K562 (cell line): ENCODE measurements around the gene DENND2A. TPM values are rescaled to one million over a fixed set of nuclear protein-coding genes. Genes with fewer than 3 reads are reported as not detected.

Experiments used
- ATAC-seq: fragments of 200-7000 bp; cut with Tn5 transposase; 3 replicates; pipeline ENCODE4 v1.9.1; 2020; ENCODE audit warnings: moderate library complexity
- BruUV-seq: library from RNA; stranded (reverse); fragments of 400-500 nt; replicated peaks from 2 replicates; lab custom pipeline; 2021; lab: Mats Ljungman, UMichigan
- CTCF ChIA-PET: fragments of 300-600 bp; formaldehyde crosslinking; extraction: SDS; loops from one replicate; lab custom pipeline; 2021; ENCODE audit warnings: low intra/inter-chr PET ratio; lab: Yijun Ruan, JAX
- POLR2A ChIA-PET: fragments of 300-600, 350-650 bp; sonication (Branson Sonifier 250); formaldehyde crosslinking; extraction: SDS; loops from one replicate; lab custom pipeline; 2021; ENCODE audit warnings: antibody characterized with exemption, inconsistent platforms; lab: Yijun Ruan, JAX
- DNase-seq, 4 experiments: peaks; one replicate each; pipeline versions ENCODE4 v3.0.0 to v3.0.0-alpha.2; 2011 to 2018; ENCODE audit warnings: low spot score in 3 of 4, mixed read lengths in 3 of 4; ENCODE audit errors: extremely low read depth in 1 of 4
- FAIRE-seq: peaks from 2 replicates; lab custom pipeline; 2011; peaks lifted over from hg19 to GRCh38; lab: Jason Lieb, UNC
- H2AFZ ChIP-seq: 2 replicates; pipeline ENCODE4 v1.6.0; 2011; ENCODE audit warnings: low read depth, low read length, control low read depth, inconsistent platforms
- H3K27ac ChIP-seq: fragments of 200-600 bp; 3 replicates; pipeline ENCODE4 v1.8.0; 2011; ENCODE audit warnings: low read depth, mild to moderate bottlenecking, control low read depth, inconsistent platforms, low read length, moderate library complexity, mixed read lengths; ENCODE audit errors: extremely low read depth
- H3K27me3 ChIP-seq, 2 experiments: fragments of 300-600 bp in 1 of 2; 2 replicates in 1 of 2; 3 replicates in 1 of 2; pipeline versions ENCODE4 v1.6.0 to v1.8.0; 2011; ENCODE audit warnings: inconsistent platforms in 2 of 2, low read length in 2 of 2, mild to moderate bottlenecking in 1 of 2, mixed read lengths in 1 of 2, moderate library complexity in 1 of 2; ENCODE audit not compliant: control insufficient read depth in 2 of 2, insufficient read depth in 2 of 2
- H3K36me3 ChIP-seq: fragments of 300-600 bp; 3 replicates; pipeline ENCODE4 v1.8.0; 2011; ENCODE audit warnings: mild to moderate bottlenecking, low read length, inconsistent platforms; ENCODE audit not compliant: control insufficient read depth, insufficient read depth
- H3K4me1 ChIP-seq, 2 experiments: fragments of 200-600 bp in 1 of 2; replicated peaks in 1 of 2; 2 replicates in 1 of 2; 3 replicates in 1 of 2; pipeline versions ENCODE4 v1.5.1 to v1.8.0; 2011; ENCODE audit warnings: inconsistent platforms in 2 of 2, low read length in 2 of 2, mild to moderate bottlenecking in 1 of 2, mixed read lengths in 1 of 2, moderate library complexity in 1 of 2; ENCODE audit not compliant: control insufficient read depth in 2 of 2, insufficient read depth in 2 of 2
- H3K4me2 ChIP-seq: 2 replicates; pipeline ENCODE4 v1.6.1; 2011; ENCODE audit warnings: low read length, control low read depth, inconsistent platforms, mixed read lengths; ENCODE audit not compliant: insufficient read depth
- H3K4me3 ChIP-seq: fragments of 200-600 bp; sonication (generic), shearing (Covaris generic); 2 replicates; pipeline ENCODE4 v1.5.1; 2016; ENCODE audit warnings: control low read depth, inconsistent platforms
- H3K79me2 ChIP-seq: fragments of 200-600 bp; 3 replicates; pipeline ENCODE4 v1.8.0; 2011; ENCODE audit warnings: low read length, inconsistent platforms; ENCODE audit not compliant: control insufficient read depth, insufficient read depth
- H3K9ac ChIP-seq, 2 experiments: 2 replicates each; pipeline versions ENCODE4 v1.6.0 to v1.6.1; 2011; ENCODE audit warnings: low read depth in 2 of 2, low read length in 2 of 2, control low read depth in 1 of 2, inconsistent platforms in 1 of 2, mild to moderate bottlenecking in 1 of 2, mixed read lengths in 1 of 2; ENCODE audit not compliant: insufficient read depth in 1 of 2
- H3K9me1 ChIP-seq: one replicate; pipeline ENCODE4 v1.6.0; 2011; ENCODE audit warnings: inconsistent platforms, mild to moderate bottlenecking, low read length, moderate library complexity; ENCODE audit not compliant: control insufficient read depth, insufficient read depth
- H3K9me3 ChIP-seq: replicated peaks from 2 replicates; pipeline ENCODE4 v1.5.1; 2011; ENCODE audit warnings: low read depth, low read length, inconsistent platforms; ENCODE audit not compliant: control insufficient read depth, insufficient read depth
- H4K20me1 ChIP-seq: replicated peaks from 2 replicates; pipeline ENCODE4 v1.6.1; 2011; ENCODE audit warnings: low read length, inconsistent platforms, mixed read lengths; ENCODE audit not compliant: control insufficient read depth, insufficient read depth
- SMARCE1 ChIP-seq: fragments of 450-650 bp; IDR thresholded peaks from 2 replicates; pipeline ENCODE4 v1.7.1; 2016; ENCODE audit warnings: mild to moderate bottlenecking
- TARDBP ChIP-seq: fragments of 450-650 bp; IDR thresholded peaks from 2 replicates; pipeline ENCODE4 v1.6.1; 2016
- YBX1 ChIP-seq: fragments of 450-650 bp; IDR thresholded peaks from 2 replicates; pipeline ENCODE4 v1.7.1; 2016; ENCODE audit warnings: mild to moderate bottlenecking
- WGBS: fragments of 100-300 bp; shearing (Covaris generic); methylation state at CpG from one replicate; pipeline ENCODE4 v1.1.6; 2016; ENCODE audit warnings: low coverage, mixed read lengths; ENCODE audit not compliant: insufficient coverage; ENCODE audit errors: missing lambda C conversion rate; 5-methylcytosine and 5-hydroxymethylcytosine counted together
- in situ Hi-C: fragments of 300-500 bp; cut with MboI; formaldehyde crosslinking; loops from 4 replicates; pipeline ENCODE4 v1.15.0; 2018; ENCODE audit warnings: inconsistent platforms, mixed read lengths
- intact Hi-C: fragments of 100-400 bp; cut with micrococcal nuclease; formaldehyde crosslinking; loops from 2 replicates; pipeline ENCODE4 v1.14.2; 2022
- polyA plus RNA-seq, 8 experiments: library from polyadenylated mRNA; depleted of rRNA in 4 of 8; stranded (reverse) in 5 of 8; unstranded in 3 of 8; fragments of >200 nt; fragmentation: Nextera tagmentation in 2 of 8; fragmentation: Illumina TruSeq in 1 of 8; extraction: Ambion mirVana in 2 of 8; extraction: Trizol in 1 of 8; gene quantifications; 2 replicates each; pipeline versions ENCODE4 v1.2.1 to v1.2.3, GENCODE V29; 2011 to 2014; ENCODE audit warnings: inconsistent platforms in 1 of 8, missing spikeins in 1 of 8
- total RNA-seq, 7 experiments: library from RNA; depleted of rRNA in 6 of 7; stranded (reverse); fragments of >200 nt in 6 of 7; fragmentation: Illumina TruSeq in 2 of 7; extraction: Trizol in 2 of 7; gene quantifications; 2 replicates each; pipeline versions ENCODE4 v1.2.1 to v1.2.3, GENCODE V29; 2011 to 2021; ENCODE audit warnings: low replicate concordance in 1 of 7
- TF ChIP-seq, protein P1 (sequence below): sonication (generic); formaldehyde crosslinking; IDR thresholded peaks from 2 replicates; pipeline ENCODE4 v1.8.1; 2022; ENCODE audit warnings: missing genetic modification reagents
- TF ChIP-seq, protein P2 (sequence below): fragments of 450-650 bp; conservative IDR thresholded peaks from 2 replicates; pipeline ENCODE4 v1.6.1; 2016; ENCODE audit warnings: missing genetic modification characterization, low read depth, mild to moderate bottlenecking, missing compliant biosample characterization, moderate library complexity
- TF ChIP-seq, protein P3 (sequence below), 3 experiments: IDR thresholded peaks in 2 of 3; conservative IDR thresholded peaks in 1 of 3; 2 replicates each; pipeline ENCODE4 v1.5.1; 2011 to 2012; ENCODE audit warnings: low read length in 3 of 3, mild to moderate bottlenecking in 3 of 3, control low read depth in 2 of 3, improper control_type of control experiment in 1 of 3, inconsistent platforms in 1 of 3, low read depth in 1 of 3, mixed read lengths in 1 of 3, moderate library complexity in 1 of 3; ENCODE audit not compliant: insufficient read depth in 2 of 3
- TF ChIP-seq, protein P4 (sequence below): fragments of 450-650 bp; IDR thresholded peaks from one replicate; pipeline ENCODE4 v1.6.1; 2018; ENCODE audit warnings: mild to moderate bottlenecking, moderate library complexity; ENCODE audit not compliant: partially characterized antibody

The DENND2A gene
- total and polyA plus RNA-seq, 9 of the 15 experiments (the other 6 are each of a cell fraction or from before 2014, with no cell fraction given), result not detected

- Histone ChIP-seq H3K4me1 (peaks cover 0 to 4% of the 10 kb centered on the region in 2 experiments; a peak in 1 of 5 replicates), H4K20me1 (0 out of 2 replicates have a peak, but pooled peaks cover 6% of the 10 kb centered on the region), H3K4me2 (no peak overlapping the region), H2AFZ (no peak overlapping the region), H3K36me3 (no peaks in the 10 kb centered on the region), H3K9ac (no peak overlapping the region; a peak in 1 of 4 replicates), H3K9me3 (no peaks in the 10 kb centered on the region), H3K27ac (no peak overlapping the region), H3K4me3 (no peak overlapping the region), H3K79me2 (no peaks in the 10 kb centered on the region), H3K9me1 (no peaks in the 10 kb centered on the region), H3K27me3 (peaks cover 48 to 95% of the 10 kb centered on the region in 2 experiments)
- ChIA-PET CTCF (no interaction called here), POLR2A (interaction anchor here (0.7 kb wide), 1 partner anchor 52 kb away, joined by 3 read pairs; no protein-coding TSS in a partner anchor)
- intact Hi-C loops (no loop called here), in situ Hi-C loops (no loop called here)
- no peak for DNase-seq
- no TSS peak for BruUV-seq
- ATAC-seq, result peak; percentile 13; the same call in 1 of the 3 replicates
- 16% methylated on average over 18 of the region's 18 CpGs for WGBS
- no peak for FAIRE-seq
- no peak for TF ChIP-seq YBX1
- TF ChIP-seq TARDBP, result no peak
- TF ChIP-seq, protein P1, sequence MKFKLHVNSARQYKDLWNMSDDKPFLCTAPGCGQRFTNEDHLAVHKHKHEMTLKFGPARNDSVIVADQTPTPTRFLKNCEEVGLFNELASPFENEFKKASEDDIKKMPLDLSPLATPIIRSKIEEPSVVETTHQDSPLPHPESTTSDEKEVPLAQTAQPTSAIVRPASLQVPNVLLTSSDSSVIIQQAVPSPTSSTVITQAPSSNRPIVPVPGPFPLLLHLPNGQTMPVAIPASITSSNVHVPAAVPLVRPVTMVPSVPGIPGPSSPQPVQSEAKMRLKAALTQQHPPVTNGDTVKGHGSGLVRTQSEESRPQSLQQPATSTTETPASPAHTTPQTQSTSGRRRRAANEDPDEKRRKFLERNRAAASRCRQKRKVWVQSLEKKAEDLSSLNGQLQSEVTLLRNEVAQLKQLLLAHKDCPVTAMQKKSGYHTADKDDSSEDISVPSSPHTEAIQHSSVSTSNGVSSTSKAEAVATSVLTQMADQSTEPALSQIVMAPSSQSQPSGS (CRISPR knock-in tag), result no peak
- TF ChIP-seq, protein P2, sequence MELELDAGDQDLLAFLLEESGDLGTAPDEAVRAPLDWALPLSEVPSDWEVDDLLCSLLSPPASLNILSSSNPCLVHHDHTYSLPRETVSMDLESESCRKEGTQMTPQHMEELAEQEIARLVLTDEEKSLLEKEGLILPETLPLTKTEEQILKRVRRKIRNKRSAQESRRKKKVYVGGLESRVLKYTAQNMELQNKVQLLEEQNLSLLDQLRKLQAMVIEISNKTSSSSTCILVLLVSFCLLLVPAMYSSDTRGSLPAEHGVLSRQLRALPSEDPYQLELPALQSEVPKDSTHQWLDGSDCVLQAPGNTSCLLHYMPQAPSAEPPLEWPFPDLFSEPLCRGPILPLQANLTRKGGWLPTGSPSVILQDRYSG, result no peak
- TF ChIP-seq SMARCE1, result no peak
- TF ChIP-seq, protein P3, sequence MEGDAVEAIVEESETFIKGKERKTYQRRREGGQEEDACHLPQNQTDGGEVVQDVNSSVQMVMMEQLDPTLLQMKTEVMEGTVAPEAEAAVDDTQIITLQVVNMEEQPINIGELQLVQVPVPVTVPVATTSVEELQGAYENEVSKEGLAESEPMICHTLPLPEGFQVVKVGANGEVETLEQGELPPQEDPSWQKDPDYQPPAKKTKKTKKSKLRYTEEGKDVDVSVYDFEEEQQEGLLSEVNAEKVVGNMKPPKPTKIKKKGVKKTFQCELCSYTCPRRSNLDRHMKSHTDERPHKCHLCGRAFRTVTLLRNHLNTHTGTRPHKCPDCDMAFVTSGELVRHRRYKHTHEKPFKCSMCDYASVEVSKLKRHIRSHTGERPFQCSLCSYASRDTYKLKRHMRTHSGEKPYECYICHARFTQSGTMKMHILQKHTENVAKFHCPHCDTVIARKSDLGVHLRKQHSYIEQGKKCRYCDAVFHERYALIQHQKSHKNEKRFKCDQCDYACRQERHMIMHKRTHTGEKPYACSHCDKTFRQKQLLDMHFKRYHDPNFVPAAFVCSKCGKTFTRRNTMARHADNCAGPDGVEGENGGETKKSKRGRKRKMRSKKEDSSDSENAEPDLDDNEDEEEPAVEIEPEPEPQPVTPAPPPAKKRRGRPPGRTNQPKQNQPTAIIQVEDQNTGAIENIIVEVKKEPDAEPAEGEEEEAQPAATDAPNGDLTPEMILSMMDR (IDR thresholded peaks at IDR 0.05 in 2 of 3, conservative IDR thresholded peaks at IDR 0.05 in 1 of 3; ENCODE audit: insufficient read depth in 2 of 3, low read depth in 1 of 3, low read length in 3 of 3), result no peak
- TF ChIP-seq, protein P4, sequence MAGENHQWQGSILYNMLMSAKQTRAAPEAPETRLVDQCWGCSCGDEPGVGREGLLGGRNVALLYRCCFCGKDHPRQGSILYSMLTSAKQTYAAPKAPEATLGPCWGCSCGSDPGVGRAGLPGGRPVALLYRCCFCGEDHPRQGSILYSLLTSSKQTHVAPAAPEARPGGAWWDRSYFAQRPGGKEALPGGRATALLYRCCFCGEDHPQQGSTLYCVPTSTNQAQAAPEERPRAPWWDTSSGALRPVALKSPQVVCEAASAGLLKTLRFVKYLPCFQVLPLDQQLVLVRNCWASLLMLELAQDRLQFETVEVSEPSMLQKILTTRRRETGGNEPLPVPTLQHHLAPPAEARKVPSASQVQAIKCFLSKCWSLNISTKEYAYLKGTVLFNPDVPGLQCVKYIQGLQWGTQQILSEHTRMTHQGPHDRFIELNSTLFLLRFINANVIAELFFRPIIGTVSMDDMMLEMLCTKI, result no peak
These were observed 100.4 kb downstream of the DENND2A start for GRCh38 chr7:140540136-140540777.
